ENCODE data around the gene CTPS1. TPM values are rescaled to one million over a fixed set of nuclear protein-coding genes. Genes with fewer than 3 reads are reported as not detected.

Gene CTPS1
- total RNA-seq, 1 experiment from 2014 or later, result 34.4 TPM

DNA sequence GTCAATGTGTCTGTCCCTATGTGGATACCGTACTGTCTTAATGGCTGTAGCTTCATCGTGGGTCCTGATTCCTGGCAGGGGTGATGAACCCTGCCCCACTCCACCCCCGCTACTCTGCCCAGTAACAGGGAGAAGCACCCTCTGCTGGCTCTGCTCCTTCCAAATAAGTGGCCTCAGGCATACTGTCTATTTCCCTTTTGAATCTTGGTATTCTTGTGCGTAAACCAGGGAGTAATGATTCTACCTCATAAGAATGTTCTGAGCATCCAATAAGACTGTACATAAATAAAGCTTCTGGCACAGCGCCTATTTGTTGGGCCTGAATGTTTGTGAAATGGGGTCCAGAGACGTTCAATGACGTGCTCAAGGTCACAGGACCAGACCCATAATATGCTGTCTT, 35.2 kb upstream of the CTPS1 start:
- Histone ChIP-seq H3K27ac (ENCODE audit: low read length) (no peak overlapping the region), H3K4me2 (ENCODE audit: low read depth, low read length, poor library complexity, severe bottlenecking) (no peak overlapping the region), H3K79me2 (ENCODE audit: low read length) (no peaks in the 10 kb centered on the region), H3K9me2 (replicated peaks; ENCODE audit: insufficient read depth, low read length) (no peaks in the 10 kb centered on the region), H3K9me3 (ENCODE audit: low read length) (no peaks in the 10 kb centered on the region), H2AFZ (ENCODE audit: low read length) (no peak overlapping the region), H3K36me3 (ENCODE audit: insufficient read depth, low read length) (no peaks in the 10 kb centered on the region), H3K4me1 (ENCODE audit: low read length) (no peaks in the 10 kb centered on the region), H3K9ac (ENCODE audit: low read length) (no peak overlapping the region), H3K27me3 (ENCODE audit: low read length) (no peaks in the 10 kb centered on the region), H3K4me3 (ENCODE audit: low read length) (no peak overlapping the region), H4K20me1 (ENCODE audit: insufficient read depth, low read depth, low read length) (no peaks in the 10 kb centered on the region)
- no peak for DNase-seq

DNA sequence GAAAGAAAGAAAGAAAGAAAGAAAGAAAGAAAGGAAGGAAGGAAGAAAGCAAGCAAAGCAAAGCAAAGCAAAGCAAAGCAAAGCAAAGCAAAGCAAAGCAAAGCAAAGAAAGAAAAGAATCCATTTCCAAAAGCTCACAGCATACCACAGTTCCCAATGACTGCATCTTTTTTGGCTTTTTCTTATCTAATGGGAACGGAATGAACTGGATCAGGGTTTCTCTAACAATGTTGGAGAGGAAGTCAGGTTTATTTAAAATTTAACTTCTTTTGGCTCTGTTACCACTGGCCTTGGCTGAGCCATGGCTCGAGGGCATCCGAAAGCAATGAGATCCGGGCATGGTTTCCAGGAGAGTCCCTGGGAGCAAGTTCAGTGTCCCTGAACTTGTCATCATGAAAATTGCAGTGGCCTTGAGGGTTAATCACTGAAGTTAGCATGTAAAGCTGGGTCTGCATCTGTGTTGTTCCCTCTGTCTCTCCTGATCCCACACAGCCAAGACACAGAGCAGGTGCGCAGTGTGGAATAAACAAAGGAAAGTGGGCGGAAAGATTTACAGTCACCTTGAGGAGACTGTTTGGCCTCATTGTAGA, 34.6 kb upstream of the CTPS1 start:
- Histone ChIP-seq H3K36me3 (ENCODE audit: insufficient read depth, low read length) (no peaks in the 10 kb centered on the region), H3K27ac (ENCODE audit: low read length) (no peak overlapping the region), H3K9me3 (ENCODE audit: low read length) (no peaks in the 10 kb centered on the region), H3K9ac (ENCODE audit: low read length) (no peak overlapping the region), H3K4me1 (ENCODE audit: low read length) (no peaks in the 10 kb centered on the region), H2AFZ (ENCODE audit: low read length) (no peak overlapping the region), H3K4me3 (ENCODE audit: low read length) (no peak overlapping the region), H3K79me2 (ENCODE audit: low read length) (no peaks in the 10 kb centered on the region), H3K9me2 (replicated peaks; ENCODE audit: insufficient read depth, low read length) (no peaks in the 10 kb centered on the region), H4K20me1 (ENCODE audit: insufficient read depth, low read depth, low read length) (no peaks in the 10 kb centered on the region), H3K4me2 (ENCODE audit: low read depth, low read length, poor library complexity, severe bottlenecking) (no peak overlapping the region), H3K27me3 (ENCODE audit: low read length) (no peaks in the 10 kb centered on the region)
- no peak for DNase-seq

DNA sequence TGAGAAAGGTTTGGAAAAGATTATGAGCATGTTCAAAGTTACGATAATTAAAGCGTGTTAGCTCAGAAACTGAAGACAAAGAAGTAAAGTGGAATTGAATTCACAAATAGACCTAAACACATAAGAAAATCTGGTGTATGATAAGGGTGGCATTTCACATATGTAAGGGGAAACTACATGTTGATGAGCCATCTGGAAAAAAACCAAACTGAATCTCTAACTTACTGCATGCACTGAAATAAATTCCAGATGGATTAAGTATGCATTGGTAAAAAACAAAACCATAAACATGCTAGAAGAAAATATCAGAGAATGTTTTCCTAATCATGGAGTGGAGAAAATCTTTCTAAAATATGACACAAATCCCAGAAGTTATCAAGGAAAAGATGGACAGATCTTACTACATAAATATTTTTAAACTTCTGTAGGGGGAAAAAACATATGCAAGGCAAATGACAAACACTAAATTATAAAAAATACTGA, 34.0 kb upstream of the CTPS1 start:
- no peak for DNase-seq
- Histone ChIP-seq H2AFZ (ENCODE audit: low read length) (no peak overlapping the region), H3K27ac (ENCODE audit: low read length) (no peak overlapping the region), H3K36me3 (ENCODE audit: insufficient read depth, low read length) (no peaks in the 10 kb centered on the region), H3K9me2 (replicated peaks; ENCODE audit: insufficient read depth, low read length) (no peaks in the 10 kb centered on the region), H3K9ac (ENCODE audit: low read length) (no peak overlapping the region), H4K20me1 (ENCODE audit: insufficient read depth, low read depth, low read length) (no peaks in the 10 kb centered on the region), H3K4me2 (ENCODE audit: low read depth, low read length, poor library complexity, severe bottlenecking) (no peak overlapping the region), H3K9me3 (ENCODE audit: low read length) (no peaks in the 10 kb centered on the region), H3K27me3 (ENCODE audit: low read length) (no peaks in the 10 kb centered on the region), H3K4me3 (ENCODE audit: low read length) (no peak overlapping the region), H3K4me1 (ENCODE audit: low read length) (no peaks in the 10 kb centered on the region), H3K79me2 (ENCODE audit: low read length) (no peaks in the 10 kb centered on the region)

DNA sequence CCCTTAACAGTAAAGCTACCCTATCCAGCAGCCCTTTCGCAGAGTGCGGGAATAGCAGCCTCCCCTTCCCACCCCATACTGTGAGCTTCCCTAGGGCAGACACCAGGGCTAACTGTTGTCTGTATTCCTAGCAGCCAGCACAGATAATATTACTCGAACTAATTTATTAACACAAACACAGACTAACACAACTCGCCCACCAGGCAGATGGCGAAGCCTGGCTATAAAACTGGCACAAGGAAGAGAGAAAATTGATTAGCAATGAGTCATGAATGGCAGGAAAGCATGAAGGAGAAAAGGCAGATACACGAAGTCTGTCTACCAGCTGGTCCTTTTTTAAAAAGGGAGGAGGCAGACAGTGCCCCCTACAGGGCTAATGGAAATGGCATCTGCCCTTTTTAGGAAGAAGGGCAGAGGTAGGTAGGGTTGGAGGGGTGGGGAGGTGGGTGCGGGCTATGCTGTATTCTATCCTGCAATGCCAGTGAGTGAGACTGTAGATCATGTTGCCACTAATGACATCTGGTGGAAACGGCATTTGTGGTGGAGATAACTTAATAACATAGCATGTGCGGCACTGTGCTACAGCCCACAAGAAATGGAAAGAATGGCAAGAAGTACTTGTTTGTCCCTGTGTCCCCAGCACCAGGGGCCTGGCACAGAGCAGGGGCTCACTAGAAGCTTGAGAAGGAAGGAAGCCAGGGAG, 30.6 kb upstream of the CTPS1 start:
- H3K9me2 ChIP-seq (replicated peaks; ENCODE audit: insufficient read depth, low read length), result no peaks in the 10 kb centered on the region
- no peak overlapping the region for H3K9ac ChIP-seq (ENCODE audit: low read length)
- H2AFZ ChIP-seq (ENCODE audit: low read length), result no peak overlapping the region
- no peaks in the 10 kb centered on the region for H4K20me1 ChIP-seq (ENCODE audit: insufficient read depth, low read depth, low read length)
- H3K4me3 ChIP-seq (ENCODE audit: low read length), result no peak overlapping the region
- no peak overlapping the region for H3K4me2 ChIP-seq (ENCODE audit: low read depth, low read length, poor library complexity, severe bottlenecking)
- H3K4me1 ChIP-seq (ENCODE audit: low read length), result peaks cover 4% of the 10 kb centered on the region; the same call in 1 of the 2 replicates
- no peaks in the 10 kb centered on the region for H3K79me2 ChIP-seq (ENCODE audit: low read length)
- H3K36me3 ChIP-seq (ENCODE audit: insufficient read depth, low read length), result no peaks in the 10 kb centered on the region
- H3K9me3 ChIP-seq (ENCODE audit: low read length), result no peaks in the 10 kb centered on the region
- peak; percentile 88 for DNase-seq
- no peak overlapping the region for H3K27ac ChIP-seq (ENCODE audit: low read length)
- H3K27me3 ChIP-seq (ENCODE audit: low read length), result no peaks in the 10 kb centered on the region

DNA sequence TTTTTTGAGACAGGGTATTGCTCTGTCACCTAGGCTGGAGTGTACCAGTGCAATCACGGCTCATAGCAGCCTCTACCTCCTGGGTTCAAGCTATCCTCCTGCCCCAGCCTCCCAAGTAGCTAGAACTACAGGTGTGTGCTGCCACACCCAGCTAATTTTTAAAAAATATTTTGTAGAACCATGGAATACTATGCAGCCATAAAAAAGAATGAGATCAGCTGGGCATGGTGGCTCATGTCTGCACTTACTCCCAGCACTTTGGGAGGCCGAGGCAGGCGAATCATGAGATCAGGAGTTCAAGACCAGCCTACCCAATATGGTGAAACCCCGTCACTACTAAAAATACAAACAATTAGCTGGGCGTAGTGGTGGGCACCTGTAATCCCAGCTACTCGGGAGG, 29.9 kb upstream of the CTPS1 start:
- Histone ChIP-seq H3K9me2 (replicated peaks; ENCODE audit: insufficient read depth, low read length) (no peaks in the 10 kb centered on the region), H3K4me1 (ENCODE audit: low read length) (peaks cover 4% of the 10 kb centered on the region; the same call in 1 of the 2 replicates), H3K27ac (ENCODE audit: low read length) (no peak overlapping the region), H3K27me3 (ENCODE audit: low read length) (no peaks in the 10 kb centered on the region), H3K4me3 (ENCODE audit: low read length) (no peak overlapping the region), H3K4me2 (ENCODE audit: low read depth, low read length, poor library complexity, severe bottlenecking) (no peak overlapping the region), H2AFZ (ENCODE audit: low read length) (no peak overlapping the region), H3K9ac (ENCODE audit: low read length) (no peak overlapping the region), H3K79me2 (ENCODE audit: low read length) (no peaks in the 10 kb centered on the region), H3K36me3 (ENCODE audit: insufficient read depth, low read length) (no peaks in the 10 kb centered on the region), H4K20me1 (ENCODE audit: insufficient read depth, low read depth, low read length) (no peaks in the 10 kb centered on the region), H3K9me3 (ENCODE audit: low read length) (no peaks in the 10 kb centered on the region)
- no peak for DNase-seq

DNA sequence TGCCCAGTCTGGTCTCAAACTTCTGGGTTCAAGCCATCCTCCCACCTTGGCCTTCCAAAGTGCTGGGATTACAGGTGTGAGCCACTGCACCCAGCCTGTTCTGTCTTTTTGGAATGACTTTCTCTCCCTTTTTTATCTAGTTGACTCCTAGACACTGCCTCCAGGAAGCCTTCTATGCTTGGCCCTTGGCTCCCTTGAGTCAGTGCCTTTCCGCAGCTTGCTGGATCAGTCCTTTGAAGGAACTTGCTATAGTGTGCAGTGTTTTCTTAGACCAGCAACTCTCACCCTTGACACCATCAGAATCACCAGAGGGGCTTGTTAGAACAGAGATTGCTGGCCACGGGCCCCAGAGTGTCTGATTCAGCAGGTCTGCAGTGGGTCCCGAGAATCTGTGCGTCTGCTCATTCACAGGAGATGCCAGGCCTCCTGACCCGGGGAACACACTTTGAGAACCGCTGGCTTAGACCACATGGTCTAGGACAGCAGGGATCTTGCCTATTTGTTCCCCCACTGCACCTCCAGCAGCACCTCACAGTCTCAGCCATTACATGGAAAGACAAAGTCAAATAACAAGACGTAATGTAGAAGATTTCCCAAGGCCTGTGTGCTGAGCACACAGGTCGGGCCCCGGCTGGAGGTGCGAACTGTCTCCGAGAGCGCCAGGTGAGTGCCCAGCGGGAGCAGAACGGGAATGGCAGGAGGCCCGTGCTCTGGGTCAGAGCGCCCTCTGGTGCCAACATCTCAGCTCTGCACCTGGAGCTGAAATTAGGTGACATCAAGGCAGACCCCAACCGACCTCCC, 27.4 kb upstream of the CTPS1 start:
- H3K9me3 ChIP-seq (ENCODE audit: low read length), result no peaks in the 10 kb centered on the region
- no peak overlapping the region for H3K9ac ChIP-seq (ENCODE audit: low read length)
- no peaks in the 10 kb centered on the region for H3K27me3 ChIP-seq (ENCODE audit: low read length)
- peaks cover 8% of the 10 kb centered on the region for H3K4me1 ChIP-seq (ENCODE audit: low read length)
- H3K9me2 ChIP-seq (replicated peaks; ENCODE audit: insufficient read depth, low read length), result no peaks in the 10 kb centered on the region
- H3K79me2 ChIP-seq (ENCODE audit: low read length), result no peaks in the 10 kb centered on the region
- no peaks in the 10 kb centered on the region for H3K36me3 ChIP-seq (ENCODE audit: insufficient read depth, low read length)
- no peak overlapping the region for H2AFZ ChIP-seq (ENCODE audit: low read length)
- H3K4me3 ChIP-seq (ENCODE audit: low read length), result no peak overlapping the region
- H3K27ac ChIP-seq (ENCODE audit: low read length), result no peak overlapping the region
- H3K4me2 ChIP-seq (ENCODE audit: low read depth, low read length, poor library complexity, severe bottlenecking), result no peak overlapping the region
- no peaks in the 10 kb centered on the region for H4K20me1 ChIP-seq (ENCODE audit: insufficient read depth, low read depth, low read length)
- peak; percentile 77 for DNase-seq

DNA sequence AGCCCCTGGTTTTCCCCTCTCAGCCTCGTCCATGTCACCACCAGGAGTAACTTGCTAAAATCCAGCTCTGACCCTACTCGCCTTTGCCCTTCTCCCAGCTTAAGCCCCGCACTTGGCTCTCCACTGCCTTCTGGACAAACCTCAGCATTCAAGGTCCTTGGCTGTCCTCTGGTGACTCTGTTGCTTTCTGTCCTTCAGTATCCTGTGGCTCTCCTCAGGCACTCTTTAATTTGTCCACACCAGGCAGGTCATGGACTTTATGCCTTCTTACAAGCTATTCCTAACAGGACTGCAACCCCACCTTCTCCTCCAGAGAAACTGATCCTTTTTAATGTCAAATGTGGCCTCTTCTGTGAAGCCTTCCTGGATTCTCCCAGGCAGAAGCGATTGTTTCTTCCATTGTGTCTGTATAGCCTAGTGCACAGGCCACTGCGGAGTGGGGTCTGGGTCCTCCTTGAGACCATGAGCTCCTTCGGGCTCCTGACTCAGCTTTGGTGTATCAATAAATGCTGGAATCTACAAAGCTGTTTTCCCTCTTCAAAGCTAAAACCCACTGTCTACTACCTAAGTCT, 26.7 kb upstream of the CTPS1 start:
- H3K27me3 ChIP-seq (ENCODE audit: low read length), result no peaks in the 10 kb centered on the region
- DNase-seq, result no peak
- no peak overlapping the region for H3K9ac ChIP-seq (ENCODE audit: low read length)
- no peaks in the 10 kb centered on the region for H3K79me2 ChIP-seq (ENCODE audit: low read length)
- no peaks in the 10 kb centered on the region for H3K9me3 ChIP-seq (ENCODE audit: low read length)
- H3K4me2 ChIP-seq (ENCODE audit: low read depth, low read length, poor library complexity, severe bottlenecking), result no peak overlapping the region
- peaks cover 8% of the 10 kb centered on the region for H3K4me1 ChIP-seq (ENCODE audit: low read length)
- no peaks in the 10 kb centered on the region for H4K20me1 ChIP-seq (ENCODE audit: insufficient read depth, low read depth, low read length)
- H3K4me3 ChIP-seq (ENCODE audit: low read length), result no peak overlapping the region
- H3K9me2 ChIP-seq (replicated peaks; ENCODE audit: insufficient read depth, low read length), result no peaks in the 10 kb centered on the region
- H2AFZ ChIP-seq (ENCODE audit: low read length), result no peak overlapping the region
- H3K36me3 ChIP-seq (ENCODE audit: insufficient read depth, low read length), result no peaks in the 10 kb centered on the region
- H3K27ac ChIP-seq (ENCODE audit: low read length), result no peak overlapping the region

DNA sequence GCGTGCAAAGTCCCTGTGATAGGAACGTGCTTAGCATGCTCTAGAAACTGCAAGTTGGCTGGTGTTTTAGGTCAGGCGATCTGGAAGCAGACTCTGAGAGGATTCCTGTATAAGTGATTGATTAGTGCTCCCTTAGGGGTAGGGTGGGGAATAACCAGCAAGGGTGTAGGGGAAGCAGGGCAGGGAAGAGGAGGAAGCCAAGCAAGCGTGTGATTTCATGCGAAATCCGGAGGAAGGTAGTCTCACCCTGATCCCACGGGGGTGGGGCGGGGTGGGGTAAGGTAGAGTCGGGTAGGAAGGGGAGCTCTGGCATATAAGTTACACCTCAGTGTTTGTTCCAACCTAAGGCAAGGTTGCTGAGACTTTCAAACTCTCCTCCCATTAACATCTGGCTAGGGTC, 24.9 kb upstream of the CTPS1 start:
- no peaks in the 10 kb centered on the region for H4K20me1 ChIP-seq (ENCODE audit: insufficient read depth, low read depth, low read length)
- no peak overlapping the region for H3K4me3 ChIP-seq (ENCODE audit: low read length)
- H3K9ac ChIP-seq (ENCODE audit: low read length), result no peak overlapping the region
- H3K27ac ChIP-seq (ENCODE audit: low read length), result no peak overlapping the region
- no peaks in the 10 kb centered on the region for H3K36me3 ChIP-seq (ENCODE audit: insufficient read depth, low read length)
- no peaks in the 10 kb centered on the region for H3K9me2 ChIP-seq (replicated peaks; ENCODE audit: insufficient read depth, low read length)
- no peaks in the 10 kb centered on the region for H3K27me3 ChIP-seq (ENCODE audit: low read length)
- H3K9me3 ChIP-seq (ENCODE audit: low read length), result no peaks in the 10 kb centered on the region
- no peak for DNase-seq
- H3K79me2 ChIP-seq (ENCODE audit: low read length), result no peaks in the 10 kb centered on the region
- no peak overlapping the region for H2AFZ ChIP-seq (ENCODE audit: low read length)
- H3K4me2 ChIP-seq (ENCODE audit: low read depth, low read length, poor library complexity, severe bottlenecking), result no peak overlapping the region
- H3K4me1 ChIP-seq (ENCODE audit: low read length), result peaks cover 8% of the 10 kb centered on the region

Measured in Karpas-422 (cell line).